HG03432 (cell line): ENCODE results near the gene DYNC2I2.
"Not testable (repeated sequence)": the region's sequence is repeated elsewhere in the genome, so short reads cannot be mapped to it uniquely, and the experiment has no call there.

Experiments used
- ATAC-seq: cut with Tn5 transposase; IDR thresholded peaks from one replicate; pipeline ENCODE4 v1.9.1; 2021; ENCODE audit warnings: mild to moderate bottlenecking, moderate library complexity; ENCODE audit not compliant: unreplicated experiment

DYNC2I2 gene

GRCh38 chr9:128619779-128620178 is 36.9 kb downstream of the DYNC2I2 start:
- no peak for ATAC-seq

- no peak for ATAC-seq
Measured at GRCh38 chr9:128619127-128619526, 37.5 kb downstream of the DYNC2I2 start.

GRCh38 chr9:128617943-128618342 is 38.7 kb downstream of the DYNC2I2 start:
- ATAC-seq: no peak

- no peak for ATAC-seq
Measured at GRCh38 chr9:128615571-128615970, 41.1 kb downstream of the DYNC2I2 start.

- no peak for ATAC-seq
Measured at GRCh38 chr9:128614728-128615127, 41.9 kb downstream of the DYNC2I2 start.

- no peak for ATAC-seq
Measured at GRCh38 chr9:128611600-128612394, 44.9 kb downstream of the DYNC2I2 start.

GRCh38 chr9:128610897-128611296 is 45.8 kb downstream of the DYNC2I2 start:
- ATAC-seq: no peak

GRCh38 chr9:128607642-128608350 is 48.9 kb downstream of the DYNC2I2 start:
- no peak for ATAC-seq

- ATAC-seq: no peak
Measured at GRCh38 chr9:128603697-128604096, 53.0 kb downstream of the DYNC2I2 start.

- no peak for ATAC-seq
Measured at GRCh38 chr9:128600099-128600498, 56.5 kb downstream of the DYNC2I2 start.

GRCh38 chr9:128595471-128595870 is 61.2 kb downstream of the DYNC2I2 start:
- ATAC-seq: no peak

GRCh38 chr9:128593856-128594255 is 62.8 kb downstream of the DYNC2I2 start:
- no peak for ATAC-seq

GRCh38 chr9:128593039-128593438 is 63.6 kb downstream of the DYNC2I2 start:
- no peak for ATAC-seq

- ATAC-seq: no peak
Measured at GRCh38 chr9:128588581-128589233, 67.9 kb downstream of the DYNC2I2 start.

- no peak for ATAC-seq
Measured at GRCh38 chr9:128587453-128587852, 69.2 kb downstream of the DYNC2I2 start.

- ATAC-seq: not testable (repeated sequence)
Measured at GRCh38 chr9:128586934-128587333, 69.7 kb downstream of the DYNC2I2 start.

- ATAC-seq: not testable (repeated sequence)
Measured at GRCh38 chr9:128585155-128585554, 71.5 kb downstream of the DYNC2I2 start.
